Liver (tissue), 9 donors: Measurements from ENCODE around the gene JAG1. TPM values are rescaled to one million over a fixed set of nuclear protein-coding genes. Genes with fewer than 3 reads are reported as not detected.

Experiments
- DNase-seq: peaks from one replicate; pipeline ENCODE4 v3.0.0-alpha.2; 2017; ENCODE audit warnings: low spot score
- H3K27ac ChIP-seq, 2 donors: one replicate each; pipeline ENCODE4 v1.7.0; 2013; ENCODE audit warnings: inconsistent platforms in 2 of 2, low read length in 2 of 2, control low read depth in 1 of 2, low read depth in 1 of 2, mild to moderate bottlenecking in 1 of 2
- H3K27me3 ChIP-seq, 4 donors: one replicate each; pipeline versions ENCODE4 v1.6.1 to v1.7.0; 2013; ENCODE audit warnings: low read length in 3 of 4, inconsistent platforms in 1 of 4, mild to moderate bottlenecking in 1 of 4, moderate library complexity in 1 of 4; ENCODE audit not compliant: control insufficient read depth in 4 of 4, insufficient read depth in 4 of 4
- H3K36me3 ChIP-seq, 4 donors: one replicate each; pipeline versions ENCODE4 v1.6.1 to v1.7.0; 2013; ENCODE audit warnings: low read length in 3 of 4, mild to moderate bottlenecking in 3 of 4, low read depth in 1 of 4, moderate library complexity in 1 of 4; ENCODE audit not compliant: control insufficient read depth in 4 of 4, insufficient read depth in 3 of 4
- H3K4me1 ChIP-seq, 4 donors: one replicate each; pipeline versions ENCODE4 v1.6.1 to v1.7.0; 2013; ENCODE audit warnings: low read length in 3 of 4, mild to moderate bottlenecking in 3 of 4, moderate library complexity in 1 of 4; ENCODE audit not compliant: control insufficient read depth in 4 of 4, insufficient read depth in 4 of 4
- H3K4me3 ChIP-seq, 3 donors: one replicate each; pipeline versions ENCODE4 v1.6.1 to v1.7.0; 2013; ENCODE audit warnings: low read length in 3 of 3, control low read depth in 1 of 3, low read depth in 1 of 3, mild to moderate bottlenecking in 1 of 3
- H3K9ac ChIP-seq, 2 donors: one replicate each; pipeline ENCODE4 v1.7.0; 2013; ENCODE audit warnings: low read length in 2 of 2, mild to moderate bottlenecking in 2 of 2, moderate library complexity in 2 of 2, control low read depth in 1 of 2, low read depth in 1 of 2
- H3K9me3 ChIP-seq, 4 donors: one replicate each; pipeline versions ENCODE4 v1.6.1 to v1.7.0; 2013; ENCODE audit warnings: low read length in 3 of 4; ENCODE audit not compliant: control insufficient read depth in 4 of 4
- ATF3 ChIP-seq: IDR thresholded peaks from 2 replicates; pipeline ENCODE4 v1.6.1; 2016; ENCODE audit warnings: antibody characterized with exemption
- EGR1 ChIP-seq, 2 donors: IDR thresholded peaks; 2 replicates each; pipeline ENCODE4 v1.6.1; 2016 to 2018; ENCODE audit warnings: antibody characterized with exemption in 2 of 2, low read depth in 2 of 2
- GABPA ChIP-seq, 2 donors: IDR thresholded peaks in 1 of 2; conservative IDR thresholded peaks in 1 of 2; 2 replicates each; pipeline ENCODE4 v1.6.1; 2016; ENCODE audit warnings: antibody characterized with exemption in 2 of 2, mild to moderate bottlenecking in 1 of 2, moderate library complexity in 1 of 2
- HNF4A ChIP-seq, 2 donors: conservative IDR thresholded peaks; 2 replicates each; pipeline ENCODE4 v1.6.1; 2016; ENCODE audit warnings: antibody characterized with exemption in 2 of 2, mild to moderate bottlenecking in 2 of 2
- JUND ChIP-seq, 2 donors: IDR thresholded peaks; 2 replicates each; pipeline ENCODE4 v1.6.1; 2016; ENCODE audit warnings: antibody characterized with exemption in 2 of 2
- NR2F2 ChIP-seq: IDR thresholded peaks from 2 replicates; pipeline ENCODE4 v1.6.1; 2016; ENCODE audit warnings: antibody characterized with exemption
- RAD21 ChIP-seq, 2 donors: IDR thresholded peaks; 2 replicates each; pipeline ENCODE4 v1.6.1; 2016; ENCODE audit warnings: antibody characterized with exemption in 2 of 2, mild to moderate bottlenecking in 2 of 2
- REST ChIP-seq: IDR thresholded peaks from 2 replicates; pipeline ENCODE4 v1.6.1; 2016; ENCODE audit warnings: antibody characterized with exemption, mild to moderate bottlenecking
- RXRA ChIP-seq, 2 donors: IDR thresholded peaks; 2 replicates each; pipeline ENCODE4 v1.6.1; 2017 to 2018; ENCODE audit warnings: antibody characterized with exemption in 2 of 2, mild to moderate bottlenecking in 1 of 2
- SP1 ChIP-seq: IDR thresholded peaks from 2 replicates; pipeline ENCODE4 v1.6.1; 2018; ENCODE audit warnings: antibody characterized with exemption, mild to moderate bottlenecking
- WGBS: extraction: QIAGEN DNeasy Blood & Tissue Kit; methylation state at CpG from one replicate; pipeline ENCODE4 v1.1.7; 2013; 5-methylcytosine and 5-hydroxymethylcytosine counted together
- polyA plus RNA-seq, 2 donors: library from polyadenylated mRNA; stranded (reverse) in 1 of 2; unstranded in 1 of 2; fragments of 200-250 nt in 1 of 2; fragments of >200 nt in 1 of 2; fragmentation: Nextera tagmentation in 1 of 2; extraction: Ambion mirVana in 1 of 2; gene quantifications; one replicate each; pipeline versions ENCODE4 v1.2.1 to v1.2.3, GENCODE V29; 2013 to 2015
- total RNA-seq, 2 donors: library from RNA; depleted of rRNA; stranded (reverse); fragments of >200 nt; gene quantifications; one replicate each; pipeline ENCODE4 v1.2.3, GENCODE V29; 2014
- TF ChIP-seq, protein P1 (sequence below): IDR thresholded peaks from 2 replicates; pipeline ENCODE4 v1.6.1; 2016; ENCODE audit warnings: antibody characterized with exemption
- TF ChIP-seq, protein P2 (sequence below): fragments of 150-350 bp; IDR thresholded peaks from 2 replicates; pipeline ENCODE4 v1.5.1; 2017; ENCODE audit warnings: improper control_type of control experiment, low read depth, low read length; ENCODE audit not compliant: missing input control
- donor health status: healthy.
- donor health status: healthy.
- donor health status: healthy.
- donor health status: healthy.
- donor health status: healthy.

Gene JAG1
- total and polyA plus RNA-seq, 4 donors = 1.8 to 16.6 (median 4.6) TPM

GRCh38 chr20:10671221-10671918 is 2.4 kb downstream of the JAG1 start:
- peak overlapping the region; percentile 27 to 90 for H3K27ac ChIP-seq
- H3K4me3 ChIP-seq = peak overlapping the region in 1 of 3 donors; percentile 80
- 38% methylated on average over 13 of the region's 13 CpGs for WGBS
- peaks cover 3 to 29% (median 7%) of the 10 kb centered on the region in 4 donors for H3K4me1 ChIP-seq
- DNase-seq = peak; percentile 41
- no peaks in the 10 kb centered on the region for H3K27me3 ChIP-seq
- no peaks in the 10 kb centered on the region for H3K36me3 ChIP-seq
- no peaks in the 10 kb centered on the region for H3K9me3 ChIP-seq
- TF ChIP-seq REST = no peak
- TF ChIP-seq, protein P1, sequence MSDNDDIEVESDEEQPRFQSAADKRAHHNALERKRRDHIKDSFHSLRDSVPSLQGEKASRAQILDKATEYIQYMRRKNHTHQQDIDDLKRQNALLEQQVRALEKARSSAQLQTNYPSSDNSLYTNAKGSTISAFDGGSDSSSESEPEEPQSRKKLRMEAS = peak; percentile 15
- TF ChIP-seq JUND (IDR thresholded peaks at IDR 0.05) = peak in 1 of 2 donors; percentile 45
- TF ChIP-seq, protein P2, sequence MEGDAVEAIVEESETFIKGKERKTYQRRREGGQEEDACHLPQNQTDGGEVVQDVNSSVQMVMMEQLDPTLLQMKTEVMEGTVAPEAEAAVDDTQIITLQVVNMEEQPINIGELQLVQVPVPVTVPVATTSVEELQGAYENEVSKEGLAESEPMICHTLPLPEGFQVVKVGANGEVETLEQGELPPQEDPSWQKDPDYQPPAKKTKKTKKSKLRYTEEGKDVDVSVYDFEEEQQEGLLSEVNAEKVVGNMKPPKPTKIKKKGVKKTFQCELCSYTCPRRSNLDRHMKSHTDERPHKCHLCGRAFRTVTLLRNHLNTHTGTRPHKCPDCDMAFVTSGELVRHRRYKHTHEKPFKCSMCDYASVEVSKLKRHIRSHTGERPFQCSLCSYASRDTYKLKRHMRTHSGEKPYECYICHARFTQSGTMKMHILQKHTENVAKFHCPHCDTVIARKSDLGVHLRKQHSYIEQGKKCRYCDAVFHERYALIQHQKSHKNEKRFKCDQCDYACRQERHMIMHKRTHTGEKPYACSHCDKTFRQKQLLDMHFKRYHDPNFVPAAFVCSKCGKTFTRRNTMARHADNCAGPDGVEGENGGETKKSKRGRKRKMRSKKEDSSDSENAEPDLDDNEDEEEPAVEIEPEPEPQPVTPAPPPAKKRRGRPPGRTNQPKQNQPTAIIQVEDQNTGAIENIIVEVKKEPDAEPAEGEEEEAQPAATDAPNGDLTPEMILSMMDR = peak; percentile 29
- peak; percentile 31 to 70 for TF ChIP-seq RAD21 (IDR thresholded peaks at IDR 0.05)
- no peak for TF ChIP-seq HNF4A (conservative IDR thresholded peaks at IDR 0.05)
- TF ChIP-seq NR2F2 = peak; percentile 8
- peak overlapping the region in 1 of 2 donors; percentile 16 for H3K9ac ChIP-seq

DNA sequence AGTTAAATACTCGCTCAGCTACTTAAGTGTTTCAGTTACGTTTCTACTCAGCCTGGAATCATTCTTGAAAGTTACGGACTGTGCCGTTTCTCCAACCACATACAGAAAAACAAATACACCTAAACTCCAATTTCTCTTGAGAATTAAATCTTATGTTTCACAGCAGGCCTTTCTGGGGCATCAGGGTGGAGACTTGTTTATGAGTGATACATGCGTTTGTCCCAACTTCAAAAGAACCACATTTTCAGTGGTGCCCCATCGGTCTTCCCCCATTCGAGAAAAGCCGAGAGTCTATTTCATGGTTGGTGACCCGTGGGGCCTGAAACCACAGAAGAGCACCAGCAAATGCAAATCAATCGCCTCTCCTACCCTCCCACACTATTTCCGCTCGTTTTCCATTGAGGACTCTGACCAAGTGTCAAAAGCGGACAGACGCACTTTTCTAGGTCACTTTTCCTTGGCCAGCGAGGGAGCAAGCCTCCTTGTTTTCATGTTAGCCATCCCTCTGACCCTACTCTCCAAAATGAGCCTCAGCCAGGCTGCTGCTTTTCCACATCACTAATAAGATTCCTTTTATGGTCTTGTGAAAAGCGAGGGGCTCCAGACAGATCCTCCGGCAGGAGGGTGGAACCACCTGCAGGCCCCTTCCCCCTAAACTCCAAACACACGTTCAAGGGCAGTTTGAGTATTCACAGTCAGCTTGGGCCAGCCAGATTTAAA is 3.1 kb downstream of the JAG1 start:
- Histone ChIP-seq H3K36me3 (no peaks in the 10 kb centered on the region), H3K4me1 (peaks cover 3 to 29% (median 7%) of the 10 kb centered on the region in 4 donors), H3K27me3 (no peaks in the 10 kb centered on the region), H3K4me3 (no peak overlapping the region), H3K9ac (no peak overlapping the region), H3K27ac (peak overlapping the region; percentile 27 to 90), H3K9me3 (no peaks in the 10 kb centered on the region)
- no peak for TF ChIP-seq GABPA (IDR thresholded peaks at IDR 0.05 in 1 of 2, conservative IDR thresholded peaks at IDR 0.05 in 1 of 2)
- TF ChIP-seq, protein P1 = no peak
- TF ChIP-seq ATF3 = no peak
- TF ChIP-seq SP1 = no peak
- no peak for TF ChIP-seq EGR1 (IDR thresholded peaks at IDR 0.05; ENCODE audit: low read depth in 2 of 2)
- TF ChIP-seq NR2F2 = no peak
- TF ChIP-seq, protein P2 = no peak
- no peak for TF ChIP-seq RXRA (IDR thresholded peaks at IDR 0.05)
- no peak for TF ChIP-seq RAD21 (IDR thresholded peaks at IDR 0.05)
- DNase-seq = no peak
- 68% methylated on average over 18 of the region's 18 CpGs for WGBS
